Measurements from ENCODE around the gene TIMM13.

Gene TIMM13

GRCh38 chr19:2454962-2455850, 27.8 kb upstream of the TIMM13 start:
- DNase-seq (ENCODE audit: low spot score): no peak

- no peak for DNase-seq (ENCODE audit: low spot score)
Measured at GRCh38 chr19:2454199-2454961, 27.0 kb upstream of the TIMM13 start.

- no peak for DNase-seq (ENCODE audit: low spot score)
Measured at GRCh38 chr19:2453431-2454025, 26.1 kb upstream of the TIMM13 start.

GRCh38 chr19:2451741-2452140, 24.4 kb upstream of the TIMM13 start:
- DNase-seq (ENCODE audit: low spot score): no peak

GRCh38 chr19:2451138-2451537, 23.8 kb upstream of the TIMM13 start:
- no peak for DNase-seq (ENCODE audit: low spot score)

GRCh38 chr19:2449019-2449418, 21.6 kb upstream of the TIMM13 start:
- DNase-seq (ENCODE audit: low spot score): no peak

- no peak for DNase-seq (ENCODE audit: low spot score)
Measured at GRCh38 chr19:2446381-2446780, 19.0 kb upstream of the TIMM13 start.

- no peak for DNase-seq (ENCODE audit: low spot score)
Measured at GRCh38 chr19:2444251-2445002, 17.0 kb upstream of the TIMM13 start.

GRCh38 chr19:2443785-2444182, 16.4 kb upstream of the TIMM13 start:
- no peak for DNase-seq (ENCODE audit: low spot score)

- DNase-seq (ENCODE audit: low spot score): no peak
Measured at GRCh38 chr19:2443116-2443784, 15.9 kb upstream of the TIMM13 start.

- no peak for DNase-seq (ENCODE audit: low spot score)
Measured at GRCh38 chr19:2441096-2441752, 13.8 kb upstream of the TIMM13 start.

- DNase-seq (ENCODE audit: low spot score): no peak
Measured at GRCh38 chr19:2440515-2440914, 13.1 kb upstream of the TIMM13 start.

GRCh38 chr19:2438178-2438577, 10.8 kb upstream of the TIMM13 start:
- no peak for DNase-seq (ENCODE audit: low spot score)

- no peak for DNase-seq (ENCODE audit: low spot score)
Measured at GRCh38 chr19:2436926-2437325, 9.5 kb upstream of the TIMM13 start.

GRCh38 chr19:2436384-2436783, 9.0 kb upstream of the TIMM13 start:
- no peak for DNase-seq (ENCODE audit: low spot score)

GRCh38 chr19:2434721-2435265, 7.4 kb upstream of the TIMM13 start:
- DNase-seq (ENCODE audit: low spot score): no peak

GRCh38 chr19:2434267-2434666, 6.9 kb upstream of the TIMM13 start:
- no peak for DNase-seq (ENCODE audit: low spot score)

- no peak for DNase-seq (ENCODE audit: low spot score)
Measured at GRCh38 chr19:2433854-2434253, 6.5 kb upstream of the TIMM13 start.

- DNase-seq (ENCODE audit: low spot score): no peak
Measured at GRCh38 chr19:2432131-2432848, 4.9 kb upstream of the TIMM13 start.

Data from HuH-7.5 (cell line).